ENCODE data around the gene UBA6. TPM values are rescaled to one million over a fixed set of nuclear protein-coding genes. Genes with fewer than 3 reads are reported as not detected.
A peak's percentile ranks its signal among the peaks of the same experiment; 100 is the strongest.
"Not testable (repeated sequence)": the region's sequence is repeated elsewhere in the genome, so short reads cannot be mapped to it uniquely, and the experiment has no call there.

UBA6 gene
- total RNA-seq, 1 donor, result 60.8 TPM

DNA sequence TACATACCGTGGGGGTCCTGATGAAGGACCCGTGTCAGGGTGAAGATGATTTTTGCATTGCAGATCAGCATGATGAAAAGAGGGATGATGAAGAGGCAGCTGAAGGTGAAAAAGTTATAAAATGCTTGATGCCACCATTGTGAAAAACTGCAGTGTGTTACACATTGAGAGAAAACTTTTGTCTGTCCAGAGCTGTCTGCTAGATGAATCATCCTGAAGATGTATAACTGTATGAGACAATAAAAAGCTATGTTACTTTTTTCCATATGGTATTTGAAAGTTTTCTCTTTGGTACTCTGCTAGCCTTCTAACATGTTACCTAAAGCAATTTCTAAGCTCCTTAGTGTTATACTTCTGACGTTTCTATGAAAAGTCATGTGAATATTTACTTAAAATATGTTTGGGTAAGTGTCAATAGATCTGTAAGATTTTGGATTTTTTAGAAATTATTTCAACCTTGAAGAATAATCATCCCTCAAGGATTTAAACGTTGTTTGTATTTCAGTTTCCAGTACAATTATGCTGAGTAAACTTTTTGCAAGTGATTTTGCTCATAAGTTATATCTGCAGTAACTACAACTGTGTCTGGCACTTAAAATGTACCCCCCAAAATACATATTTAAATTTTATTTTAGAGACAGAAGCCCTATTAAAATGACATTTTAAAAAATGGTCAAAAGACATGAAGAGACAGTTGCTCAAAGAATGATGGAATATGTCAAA, 43.8 kb upstream of the UBA6 start:
- H3K4me2 ChIP-seq (ENCODE audit: insufficient read depth, low read length), result peak overlapping the region; percentile 0
- DNase-seq (ENCODE audit: insufficient read length, low spot score, missing footprints), result no peak

DNA sequence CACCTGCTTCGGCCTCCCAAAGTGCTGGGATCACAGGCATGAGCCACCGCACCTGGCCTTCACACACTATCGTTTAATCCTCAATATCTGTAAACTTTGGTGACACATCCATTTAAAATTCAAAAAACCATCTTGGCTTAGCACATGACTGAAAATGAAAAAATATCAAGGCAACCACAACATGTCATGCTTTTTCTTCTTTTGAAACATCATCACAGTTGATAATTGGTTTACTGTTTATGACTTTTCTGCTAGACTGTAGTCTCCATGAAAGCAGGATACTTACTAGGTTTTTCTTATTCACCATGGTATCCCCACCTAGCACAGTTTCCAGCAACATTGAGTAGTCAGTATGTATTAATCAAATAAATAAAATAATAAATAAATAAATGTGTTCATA, 42.2 kb upstream of the UBA6 start:
- no peak overlapping the region for H2AFZ ChIP-seq (ENCODE audit: low read length)
- no peak overlapping the region for H3K27ac ChIP-seq (ENCODE audit: low read depth, low read length)
- H4K20me1 ChIP-seq (ENCODE audit: insufficient read depth, low read length), result no peaks in the 10 kb centered on the region
- TF ChIP-seq, protein P1, sequence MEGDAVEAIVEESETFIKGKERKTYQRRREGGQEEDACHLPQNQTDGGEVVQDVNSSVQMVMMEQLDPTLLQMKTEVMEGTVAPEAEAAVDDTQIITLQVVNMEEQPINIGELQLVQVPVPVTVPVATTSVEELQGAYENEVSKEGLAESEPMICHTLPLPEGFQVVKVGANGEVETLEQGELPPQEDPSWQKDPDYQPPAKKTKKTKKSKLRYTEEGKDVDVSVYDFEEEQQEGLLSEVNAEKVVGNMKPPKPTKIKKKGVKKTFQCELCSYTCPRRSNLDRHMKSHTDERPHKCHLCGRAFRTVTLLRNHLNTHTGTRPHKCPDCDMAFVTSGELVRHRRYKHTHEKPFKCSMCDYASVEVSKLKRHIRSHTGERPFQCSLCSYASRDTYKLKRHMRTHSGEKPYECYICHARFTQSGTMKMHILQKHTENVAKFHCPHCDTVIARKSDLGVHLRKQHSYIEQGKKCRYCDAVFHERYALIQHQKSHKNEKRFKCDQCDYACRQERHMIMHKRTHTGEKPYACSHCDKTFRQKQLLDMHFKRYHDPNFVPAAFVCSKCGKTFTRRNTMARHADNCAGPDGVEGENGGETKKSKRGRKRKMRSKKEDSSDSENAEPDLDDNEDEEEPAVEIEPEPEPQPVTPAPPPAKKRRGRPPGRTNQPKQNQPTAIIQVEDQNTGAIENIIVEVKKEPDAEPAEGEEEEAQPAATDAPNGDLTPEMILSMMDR (IDR thresholded peaks at IDR 0.05; ENCODE audit: extremely low read depth, low read depth, low read length), result no peak
- H3K4me1 ChIP-seq (ENCODE audit: insufficient read depth, low read length), result peaks cover 7% of the 10 kb centered on the region
- no peak overlapping the region for H3K4me2 ChIP-seq (ENCODE audit: insufficient read depth, low read length)
- H3K79me2 ChIP-seq (ENCODE audit: insufficient read depth, low read length), result no peaks in the 10 kb centered on the region
- no peaks in the 10 kb centered on the region for H3K9me3 ChIP-seq (ENCODE audit: low read depth, low read length)
- H3K4me3 ChIP-seq (ENCODE audit: insufficient read depth, low read length), result no peak overlapping the region
- no peaks in the 10 kb centered on the region for H3K27me3 ChIP-seq (ENCODE audit: insufficient read depth, low read length)
- no peaks in the 10 kb centered on the region for H3K36me3 ChIP-seq (ENCODE audit: insufficient read depth, low read length)
- no peak for DNase-seq (ENCODE audit: insufficient read length, low spot score, missing footprints)

More for the DNA sequence above, 43.8 kb upstream of the UBA6 start:
- TF ChIP-seq, protein P1 (IDR thresholded peaks at IDR 0.05; ENCODE audit: extremely low read depth, low read depth, low read length), result no peak
- H3K27ac ChIP-seq (ENCODE audit: low read depth, low read length), result no peak overlapping the region
- H4K20me1 ChIP-seq (ENCODE audit: insufficient read depth, low read length), result no peaks in the 10 kb centered on the region
- H3K4me1 ChIP-seq (ENCODE audit: insufficient read depth, low read length), result peaks cover 7% of the 10 kb centered on the region
- H3K27me3 ChIP-seq (ENCODE audit: insufficient read depth, low read length), result no peaks in the 10 kb centered on the region
- H2AFZ ChIP-seq (ENCODE audit: low read length), result peak overlapping the region; percentile 54
- no peaks in the 10 kb centered on the region for H3K79me2 ChIP-seq (ENCODE audit: insufficient read depth, low read length)
- no peaks in the 10 kb centered on the region for H3K36me3 ChIP-seq (ENCODE audit: insufficient read depth, low read length)
- no peak overlapping the region for H3K4me3 ChIP-seq (ENCODE audit: insufficient read depth, low read length)
- no peaks in the 10 kb centered on the region for H3K9me3 ChIP-seq (ENCODE audit: low read depth, low read length)

DNA sequence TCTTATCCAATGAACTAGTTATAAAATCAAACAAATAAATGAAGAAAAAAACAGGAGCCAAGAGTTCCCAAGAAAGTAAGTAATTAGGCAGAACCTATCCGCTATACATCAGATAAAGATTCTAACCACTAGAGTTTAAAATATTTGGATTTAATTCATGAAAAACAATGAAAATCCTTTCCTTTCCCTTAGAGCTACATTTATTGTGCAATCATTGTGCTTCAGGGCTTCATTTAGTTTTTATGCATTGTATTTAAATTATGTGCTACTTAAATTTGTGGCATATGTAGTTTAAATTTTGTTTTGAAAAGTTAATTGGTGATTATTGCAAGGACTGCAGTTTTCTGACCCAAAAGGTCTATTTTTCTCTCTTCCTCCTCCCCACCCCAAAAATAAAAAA, 35.3 kb upstream of the UBA6 start:
- Histone ChIP-seq H2AFZ (ENCODE audit: low read length) (no peak overlapping the region), H3K27me3 (ENCODE audit: insufficient read depth, low read length) (no peaks in the 10 kb centered on the region), H3K36me3 (ENCODE audit: insufficient read depth, low read length) (no peaks in the 10 kb centered on the region), H3K79me2 (ENCODE audit: insufficient read depth, low read length) (no peaks in the 10 kb centered on the region), H3K4me3 (ENCODE audit: insufficient read depth, low read length) (no peak overlapping the region), H3K27ac (ENCODE audit: low read depth, low read length) (no peak overlapping the region), H3K9me3 (ENCODE audit: low read depth, low read length) (no peaks in the 10 kb centered on the region), H3K4me2 (ENCODE audit: insufficient read depth, low read length) (no peak overlapping the region), H3K4me1 (ENCODE audit: insufficient read depth, low read length) (no peaks in the 10 kb centered on the region), H4K20me1 (ENCODE audit: insufficient read depth, low read length) (no peaks in the 10 kb centered on the region)
- no peak for DNase-seq (ENCODE audit: insufficient read length, low spot score, missing footprints)
- TF ChIP-seq, protein P1 (IDR thresholded peaks at IDR 0.05; ENCODE audit: extremely low read depth, low read depth, low read length), result no peak

DNA sequence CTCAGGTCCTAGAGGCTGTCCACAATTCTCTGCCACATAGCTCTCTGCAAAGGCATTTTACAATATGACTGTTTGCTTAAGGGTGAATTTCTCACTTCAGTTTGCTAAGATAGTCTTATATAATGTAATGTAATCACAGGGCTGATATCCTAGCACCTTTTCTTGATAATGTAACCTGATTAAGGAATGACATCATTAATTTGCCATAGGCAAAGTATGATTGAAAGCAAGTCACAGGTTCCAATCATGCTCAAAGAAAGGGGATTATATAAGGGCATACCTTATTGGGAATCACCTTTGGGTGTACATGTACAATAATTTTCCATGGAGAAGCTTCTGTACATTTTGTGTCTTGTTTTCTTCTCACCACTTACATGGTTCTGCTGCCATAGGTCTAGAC, 34.4 kb upstream of the UBA6 start:
- no peak overlapping the region for H3K4me2 ChIP-seq (ENCODE audit: insufficient read depth, low read length)
- TF ChIP-seq, protein P1 (IDR thresholded peaks at IDR 0.05; ENCODE audit: extremely low read depth, low read depth, low read length), result no peak
- H3K4me3 ChIP-seq (ENCODE audit: insufficient read depth, low read length), result no peak overlapping the region

DNA sequence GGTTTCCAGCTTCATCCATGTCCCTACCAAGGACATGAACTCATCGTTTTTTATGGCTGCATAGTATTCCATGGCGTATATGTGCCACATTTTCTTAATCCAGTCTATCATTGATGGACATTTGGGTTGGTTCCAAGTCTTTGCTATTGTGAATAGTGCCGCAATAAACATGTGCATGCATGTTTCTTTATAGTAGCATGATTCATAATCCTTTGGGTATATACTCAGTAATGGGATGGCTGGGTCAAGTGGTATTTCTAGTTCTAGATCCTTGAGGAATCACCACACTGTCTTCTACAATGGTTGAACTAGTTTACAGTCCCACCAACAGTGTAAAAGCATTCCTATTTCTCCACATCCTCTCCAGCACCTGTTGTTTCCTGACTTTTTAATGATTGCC, 29.6 kb upstream of the UBA6 start:
- H3K4me3 ChIP-seq (ENCODE audit: insufficient read depth, low read length); DNase-seq (ENCODE audit: insufficient read length, low spot score, missing footprints); H2AFZ ChIP-seq (ENCODE audit: low read length); H3K79me2 ChIP-seq (ENCODE audit: insufficient read depth, low read length); H3K27me3 ChIP-seq (ENCODE audit: insufficient read depth, low read length); H3K27ac ChIP-seq (ENCODE audit: low read depth, low read length); H3K36me3 ChIP-seq (ENCODE audit: insufficient read depth, low read length); H4K20me1 ChIP-seq (ENCODE audit: insufficient read depth, low read length); H3K9me3 ChIP-seq (ENCODE audit: low read depth, low read length); H3K4me2 ChIP-seq (ENCODE audit: insufficient read depth, low read length): not testable (repeated sequence)
- peaks cover 15% of the 10 kb centered on the region for H3K4me1 ChIP-seq (ENCODE audit: insufficient read depth, low read length)

More for the DNA sequence above, 34.4 kb upstream of the UBA6 start:
- Histone ChIP-seq H4K20me1 (ENCODE audit: insufficient read depth, low read length) (no peaks in the 10 kb centered on the region), H3K4me1 (ENCODE audit: insufficient read depth, low read length) (no peaks in the 10 kb centered on the region), H3K79me2 (ENCODE audit: insufficient read depth, low read length) (no peaks in the 10 kb centered on the region), H3K27ac (ENCODE audit: low read depth, low read length) (no peak overlapping the region), H3K27me3 (ENCODE audit: insufficient read depth, low read length) (no peaks in the 10 kb centered on the region), H3K36me3 (ENCODE audit: insufficient read depth, low read length) (no peaks in the 10 kb centered on the region), H3K9me3 (ENCODE audit: low read depth, low read length) (no peaks in the 10 kb centered on the region), H2AFZ (ENCODE audit: low read length) (no peak overlapping the region)
- DNase-seq (ENCODE audit: insufficient read length, low spot score, missing footprints), result no peak

All from osteoblast (primary cell).